Adrenal gland (tissue), 12 donors: ENCODE data around the gene ACBD4. TPM values are rescaled to one million over a fixed set of nuclear protein-coding genes. Genes with fewer than 3 reads are reported as not detected.

ENCODE experiments used
- DNase-seq, 7 donors: peaks; one replicate each; pipeline ENCODE4 v3.0.0-alpha.2; 2019 to 2020
- H3K27ac ChIP-seq, 5 donors: fragments of 200-600 bp; sonication (generic) in 4 of 5; 1 replicate in 3 of 5; 2 replicates in 2 of 5; pipeline versions ENCODE4 v1.5.1 to v1.8.0; 2016 to 2020; ENCODE audit warnings: mild to moderate bottlenecking in 1 of 5
- H3K27me3 ChIP-seq: fragments of 200-600 bp; 2 replicates; pipeline ENCODE4 v1.8.0; 2021
- H3K36me3 ChIP-seq, 2 donors: fragments of 200-600 bp; replicated peaks in 1 of 2; 1 replicate in 1 of 2; 2 replicates in 1 of 2; pipeline versions ENCODE4 v1.5.1 to v1.8.0; 2018 to 2022
- H3K4me1 ChIP-seq, 2 donors: fragments of 200-600 bp; replicated peaks in 1 of 2; 1 replicate in 1 of 2; 2 replicates in 1 of 2; pipeline versions ENCODE4 v1.5.1 to v1.8.0; 2018 to 2021
- H3K4me3 ChIP-seq, 4 donors: fragments of 200-600 bp; sonication (generic) in 3 of 4; one replicate each; pipeline ENCODE4 v1.5.1; 2016 to 2018
- H3K9me3 ChIP-seq, 3 donors: fragments of 200-600 bp; sonication (generic) in 1 of 3; replicated peaks in 1 of 3; 1 replicate in 2 of 3; 2 replicates in 1 of 3; pipeline versions ENCODE4 v1.5.1 to v1.8.0; 2016 to 2021
- CTCF ChIP-seq, 6 experiments: fragments of 450-650 bp in 4 of 6; fragments of 200-600 bp in 2 of 6; sonication (generic) in 1 of 6; IDR thresholded peaks; 1 replicate in 5 of 6; 2 replicates in 1 of 6; pipeline versions ENCODE4 v1.5.1 to v1.8.0; 2016 to 2021; ENCODE audit warnings: antibody characterized with exemption in 6 of 6, mild to moderate bottlenecking in 2 of 6, moderate library complexity in 1 of 6
- POLR2A ChIP-seq, 2 donors: fragments of 450-650 bp; IDR thresholded peaks; one replicate each; pipeline ENCODE4 v1.6.1; 2017; ENCODE audit warnings: antibody characterized with exemption in 2 of 2, mild to moderate bottlenecking in 2 of 2, moderate library complexity in 1 of 2
- WGBS, 4 donors: extraction: QIAGEN DNeasy Blood & Tissue Kit in 2 of 4; methylation state at CpG; one replicate each; pipeline versions ENCODE4 v1.1.5 to v1.1.7; 2013 to 2017; 5-methylcytosine and 5-hydroxymethylcytosine counted together
- intact Hi-C, 2 donors: fragments of 100-400 bp; cut with DNase I; formaldehyde crosslinking; loops; one replicate each; pipeline versions ENCODE4 v1.14.1 to v1.15.0; 2022 to 2023
- polyA plus RNA-seq, 3 donors: library from polyadenylated mRNA; stranded (reverse); fragments of 200-250 nt in 2 of 3; fragments of 350-450 nt in 1 of 3; fragmentation: Illumina TruSeq in 1 of 3; extraction: RNeasy Lipid Tissue Mini Kit (QIAGEN cat#74804) in 1 of 3; gene quantifications; one replicate each; pipeline ENCODE4 v1.2.3, GENCODE V29; 2013 to 2014
- total RNA-seq, 9 donors: library from RNA; depleted of rRNA in 4 of 9; stranded (reverse); fragments of >200 nt in 4 of 9; fragments of 120-200 nt in 1 of 9; fragmentation: NEBNext Ultra II Directional in 1 of 9; extraction: Animal tissue kit (Norgen Biotek cat#: 25700) in 1 of 9; gene quantifications; one replicate each; pipeline versions ENCODE4 v1.1.0 to v1.2.4, GENCODE V29; 2013 to 2023
- donor health status: healthy with polysubstance abuse.
- donor health status: Bipolar disorder and iron deficiency.
- donor health status: DM: yes; HTN: yes; CAD: no.
- donor health status: DM: no; HTN: no; CAD: no.
- donor health status: DM: no; HTN: no; CAD: no.
- donor health status: DM: yes; HTN: yes; CAD: no.

ACBD4 gene
- total and polyA plus RNA-seq, 12 donors = 6.6 to 71.3 (median 23.6) TPM

GRCh38 chr17:45161288-45162024 lies 26.0 kb downstream of the ACBD4 start, which contains the start of gene HEXIM2:
TSS of gene HEXIM2 (plus strand) at chr17:45161875. CDS start at chr17:45162794, 919 bp downstream.
- no peaks in the 10 kb centered on the region for H3K27me3 ChIP-seq
- H3K4me3 ChIP-seq = peak within 1 kb of the TSS; percentile 80 to 97 (median 90)
- WGBS, 4 donors = 0% methylated on average over 24 to 53 of the region's 53 CpGs
- no peaks in the 10 kb centered on the region for H3K36me3 ChIP-seq
- TF ChIP-seq POLR2A (IDR thresholded peaks at IDR 0.05) (peak; percentile 75 to 94), CTCF (IDR thresholded peaks at IDR 0.05) (peak in 1 of 6 experiments; percentile 17)
- peak within 1 kb of the TSS; percentile 95 to 100 (median 100) for H3K27ac ChIP-seq
- DNase-seq = peak; percentile 98 to 100 (median 99)
- peaks cover 37 to 38% of the 10 kb centered on the region in 2 donors for H3K4me1 ChIP-seq
- intact Hi-C loops = no loop called here
- H3K9me3 ChIP-seq = no peaks in the 10 kb centered on the region

GRCh38 chr17:45162025-45162687 lies 26.7 kb downstream of the ACBD4 start:
- 8 to 55% (median 53%) methylated on average over 2 to 9 of the region's 9 CpGs for WGBS, 4 donors
- H3K4me3 ChIP-seq = peak overlapping the region in 2 of 4 donors; percentile 20 to 23
- intact Hi-C loops = no loop called here
- peak in 4 of 7 donors; percentile 33 to 57 (median 51) for DNase-seq
- peaks cover 37 to 38% of the 10 kb centered on the region in 2 donors for H3K4me1 ChIP-seq
- H3K27ac ChIP-seq = peak overlapping the region in 4 of 5 donors; percentile 21 to 71 (median 44)
- no peaks in the 10 kb centered on the region for H3K9me3 ChIP-seq
- no peak for TF ChIP-seq CTCF (IDR thresholded peaks at IDR 0.05)
- no peak for TF ChIP-seq POLR2A (IDR thresholded peaks at IDR 0.05)
- H3K36me3 ChIP-seq = no peaks in the 10 kb centered on the region
- H3K27me3 ChIP-seq = no peaks in the 10 kb centered on the region

- Histone ChIP-seq H3K9me3 (no peaks in the 10 kb centered on the region), H3K27ac (no peak overlapping the region), H3K36me3 (peaks cover 0 to 10% of the 10 kb centered on the region in 2 donors), H3K27me3 (no peaks in the 10 kb centered on the region), H3K4me1 (peaks cover 15 to 16% of the 10 kb centered on the region in 2 donors), H3K4me3 (no peak overlapping the region)
- 89 to 92% (median 90%) methylated on average over 6 to 7 of the region's 7 CpGs for WGBS, 4 donors
- intact Hi-C loops = no loop called here
- TF ChIP-seq CTCF (IDR thresholded peaks at IDR 0.05) = no peak
- TF ChIP-seq POLR2A (IDR thresholded peaks at IDR 0.05) = no peak
- DNase-seq = no peak
These were observed 29.3 kb downstream of the ACBD4 start for GRCh38 chr17:45164734-45165269.
